Measurements from ENCODE around the gene MACROD1.

DNA sequence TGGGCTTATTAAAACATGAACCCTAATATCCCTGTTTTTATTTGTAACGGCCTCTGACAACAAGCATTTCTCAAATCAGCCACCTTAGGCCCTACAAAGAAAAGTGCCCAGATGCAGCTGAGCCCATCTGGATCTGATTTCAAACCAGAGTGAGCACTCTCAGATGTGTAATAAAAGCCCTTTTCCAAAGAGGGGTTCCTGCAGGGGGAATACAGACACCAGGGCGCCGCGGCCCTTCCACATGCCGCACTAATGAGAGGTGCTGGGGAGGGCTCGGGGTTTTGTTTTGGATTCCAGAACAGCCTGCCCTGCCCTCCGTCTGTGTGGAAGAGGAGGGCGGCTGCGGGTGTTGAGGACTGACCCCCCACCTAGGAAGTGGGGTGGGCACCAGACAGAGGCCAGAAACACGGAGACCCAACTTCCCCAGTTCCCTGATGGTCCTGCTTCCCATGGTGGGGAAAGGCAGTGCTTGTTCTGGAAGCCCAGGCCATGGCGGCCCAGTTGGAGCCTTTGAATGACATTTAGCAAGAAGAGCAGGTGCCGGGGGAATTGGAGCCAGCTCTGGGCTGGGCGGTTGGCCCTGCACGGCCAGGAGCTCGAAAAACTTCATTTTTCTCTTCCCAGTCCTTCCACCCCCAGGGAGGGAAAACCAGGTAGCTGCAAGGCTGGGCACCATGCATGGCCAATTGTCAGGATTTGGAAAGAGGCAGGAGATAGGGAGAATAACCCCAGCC, 63.7 kb downstream of the MACROD1 start:
- TF ChIP-seq GATA3 (IDR thresholded peaks at IDR 0.05; ENCODE audit: low read depth, low read length) (no peak), GATA2 (IDR thresholded peaks at IDR 0.05; ENCODE audit: low read depth, low read length) (no peak)
